BJ (cell line): ENCODE data around the gene STK36. TPM values are rescaled to one million over a fixed set of nuclear protein-coding genes. Genes with fewer than 3 reads are reported as not detected.

Experiments
- CTCF ChIA-PET: fragments of 350-600 bp; formaldehyde crosslinking; extraction: SDS; loops from one replicate; lab custom pipeline; 2021; ENCODE audit warnings: antibody characterized with exemption, inconsistent platforms; lab: Yijun Ruan, JAX
- POLR2A ChIA-PET: fragments of 300-600 bp; sonication (Branson Sonifier 250); formaldehyde crosslinking; extraction: SDS; loops from one replicate; lab custom pipeline; 2021; ENCODE audit warnings: antibody characterized with exemption; lab: Charles Lee
- DNase-seq: peaks from one replicate; pipeline ENCODE4 v3.0.0-alpha.2; 2011; ENCODE audit warnings: low read depth
- H3K27me3 ChIP-seq: 2 replicates; pipeline ENCODE4 v1.6.0; 2011; ENCODE audit warnings: low read length; ENCODE audit not compliant: control insufficient read depth, insufficient read depth
- H3K36me3 ChIP-seq: 2 replicates; pipeline ENCODE4 v1.5.1; 2011; ENCODE audit warnings: low read length; ENCODE audit not compliant: control insufficient read depth, insufficient read depth
- H3K4me3 ChIP-seq: 2 replicates; pipeline ENCODE4 v1.5.1; 2011; ENCODE audit warnings: low read depth, mild to moderate bottlenecking, control low read depth, low read length
- CTCF ChIP-seq: IDR thresholded peaks from 2 replicates; pipeline ENCODE4 v1.5.1; 2011; ENCODE audit warnings: low read depth, mild to moderate bottlenecking, control low read depth, inconsistent platforms, low read length, moderate library complexity; ENCODE audit not compliant: insufficient read depth
- polyA plus RNA-seq: library from polyadenylated mRNA; depleted of rRNA; stranded (reverse); fragments of >200 nt; gene quantifications from 2 replicates; pipeline ENCODE4 v1.2.3, GENCODE V29; 2011

Gene STK36
- polyA plus RNA-seq, 1 experiment: 58.7 TPM

DNA sequence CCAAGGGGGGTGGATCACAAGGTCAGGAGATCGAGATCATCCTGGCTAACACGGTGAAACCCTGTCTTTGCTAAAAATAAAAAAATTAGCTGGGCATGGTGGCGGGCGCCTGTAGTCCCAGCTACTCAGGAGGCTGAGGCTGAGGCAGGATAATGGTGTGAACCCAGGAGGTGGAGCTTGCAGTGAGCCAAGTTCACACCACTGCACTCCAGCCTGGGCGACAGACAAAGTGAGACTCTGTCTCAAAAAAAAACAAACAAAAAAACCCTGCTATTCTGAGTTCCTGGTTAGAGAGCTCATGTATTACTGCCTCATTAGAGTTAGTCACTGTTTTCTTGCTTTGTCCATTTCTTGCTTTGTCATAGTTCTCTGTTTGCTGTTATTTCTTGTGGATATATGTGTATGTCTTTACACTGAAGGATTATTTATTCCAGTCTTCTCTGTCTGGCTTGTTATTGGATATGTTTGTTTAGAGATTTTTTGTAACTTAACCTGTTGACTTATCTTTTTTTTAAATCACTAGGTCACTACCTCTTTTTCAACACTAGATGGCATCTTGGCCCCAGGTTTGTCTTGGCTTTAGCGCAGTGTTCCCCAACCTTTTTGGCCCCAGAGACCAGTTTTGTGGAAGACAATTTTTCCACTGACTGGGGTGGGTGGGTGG lies 55.7 kb downstream of the STK36 start:
- no peak for DNase-seq
- POLR2A ChIA-PET: no interaction called here
- Histone ChIP-seq H3K27me3 (no peaks in the 10 kb centered on the region), H3K36me3 (peaks cover 1% of the 10 kb centered on the region; the same call in 1 of the 2 replicates), H3K4me3 (no peak overlapping the region)
- peak; percentile 31 for TF ChIP-seq CTCF
- CTCF ChIA-PET: interaction anchor here (3.7 to 6.5 kb wide), 2 partner anchors 17 to 121 kb away, joined by 17 to 39 read pairs; partner anchors contain the start of gene TTLL4

GRCh38 chr2:218729640-218730039 lies 57.8 kb downstream of the STK36 start:
- TF ChIP-seq CTCF: no peak
- Histone ChIP-seq H3K36me3 (peaks cover 1% of the 10 kb centered on the region; the same call in 1 of the 2 replicates), H3K4me3 (no peak overlapping the region), H3K27me3 (no peaks in the 10 kb centered on the region)
- ChIA-PET POLR2A (no interaction called here), CTCF (interaction anchor here (1.0 to 6.5 kb wide), 3 partner anchors 16 to 119 kb away, joined by 3 to 39 read pairs (median 13); partner anchors contain the start of gene TTLL4)
- DNase-seq: no peak

GRCh38 chr2:218732052-218732760 lies 60.3 kb downstream of the STK36 start:
- ChIA-PET POLR2A (interaction anchor here (0.6 to 1.3 kb wide), 2 partner anchors 10 to 21 kb away, joined by 3 to 4 read pairs; partner anchors contain the start of gene TTLL4), CTCF (interaction anchor here (0.7 to 6.5 kb wide), 8 partner anchors 10 to 126 kb away, joined by 3 to 39 read pairs (median 4); partner anchors contain the start of gene TTLL4)
- Histone ChIP-seq H3K36me3 (no peaks in the 10 kb centered on the region), H3K27me3 (no peaks in the 10 kb centered on the region), H3K4me3 (no peak overlapping the region)
- DNase-seq: no peak
- TF ChIP-seq CTCF: no peak

DNA sequence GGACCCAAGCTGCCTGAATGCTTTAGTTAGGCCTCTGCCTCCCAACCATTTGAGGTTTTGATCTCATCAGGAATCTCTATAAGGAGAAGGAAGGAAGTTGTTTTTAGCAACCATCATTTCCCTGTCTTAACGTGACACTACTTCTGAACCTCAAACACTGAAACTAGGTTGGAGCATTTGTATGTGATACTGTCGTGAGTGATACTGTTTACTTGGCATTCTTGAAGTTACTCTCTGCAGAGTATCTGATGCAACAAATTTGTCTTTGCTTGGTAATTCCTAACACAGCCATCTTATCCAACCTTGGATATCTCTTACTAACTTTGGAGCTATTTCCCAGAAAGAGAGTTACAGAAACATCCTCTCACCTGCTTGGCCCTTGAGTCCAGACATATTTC lies 60.9 kb downstream of the STK36 start:
- Histone ChIP-seq H3K27me3 (no peaks in the 10 kb centered on the region), H3K36me3 (peaks cover 1% of the 10 kb centered on the region; the same call in 1 of the 2 replicates), H3K4me3 (no peak overlapping the region)
- ChIA-PET CTCF (interaction anchor here (2.8 to 6.5 kb wide), 2 partner anchors 22 to 116 kb away, joined by 13 to 39 read pairs; partner anchors contain the start of gene TTLL4), POLR2A (interaction anchor here (0.6 kb wide), 1 partner anchor 9 kb away, joined by 3 read pairs; no protein-coding TSS in a partner anchor)
- no peak for DNase-seq
- TF ChIP-seq CTCF: no peak
